Right ventricle myocardium inferior (tissue), 1 donor: ENCODE data around the gene ANKRD13B. TPM values are rescaled to one million over a fixed set of nuclear protein-coding genes. Genes with fewer than 3 reads are reported as not detected.

Experiments used
- ATAC-seq: fragments of 200-7000 bp; cut with Tn5 transposase; one replicate; pipeline ENCODE4 v1.9.1; 2020; ENCODE audit warnings: mild to moderate bottlenecking, moderate library complexity
- DNase-seq: peaks from one replicate; pipeline ENCODE4 v3.0.0; 2021; ENCODE audit errors: missing footprints
- intact Hi-C: fragments of 100-400 bp; cut with DNase I; formaldehyde crosslinking; loops from one replicate; pipeline ENCODE4 v1.11.0; 2022
- total RNA-seq: library from RNA; stranded (reverse); fragmentation: NEBNext Ultra II Directional; extraction: Animal tissue kit (Norgen Biotek cat#: 25700); gene quantifications from one replicate; pipeline ENCODE4 v1.2.1, GENCODE V29; 2021
- donor health status: DM: no; HTN: yes; CAD: no; lungs with severe emphysema.

ANKRD13B gene
- total RNA-seq, 1 donor from 2014 or later: 9.2 TPM

DNA sequence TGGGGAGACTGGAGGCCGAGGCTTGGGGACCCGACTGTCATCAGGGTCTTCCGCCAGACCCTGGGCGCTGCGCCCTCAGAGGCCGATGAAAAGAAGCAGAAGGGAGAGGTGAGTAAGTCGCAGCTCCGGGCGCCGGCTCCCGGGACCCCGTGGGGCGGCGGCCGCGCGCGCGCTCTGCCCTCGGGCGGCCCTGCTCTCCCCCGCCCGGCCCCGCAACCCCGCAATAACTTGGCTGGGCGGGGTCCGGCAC lies 25.7 kb upstream of the ANKRD13B start:
- ATAC-seq: no peak
- no peak for DNase-seq
- intact Hi-C loops: loop anchor here (10.0 kb wide), 1 partner anchor 272 kb away; the partner anchor contains the start of gene NUFIP2

GRCh38 chr17:29567554-29568330 lies 25.2 kb upstream of the ANKRD13B start:
- DNase-seq: peak; percentile 88
- peak; percentile 48 for ATAC-seq
- intact Hi-C loops: loop anchor here (10.0 kb wide), 1 partner anchor 273 kb away; the partner anchor contains the start of gene NUFIP2

GRCh38 chr17:29568331-29569244 lies 24.3 kb upstream of the ANKRD13B start, which contains the start of gene TP53I13:
Gene TP53I13, plus strand, starts transcription at chr17:29568701. Its CDS starts 58 bp downstream, at chr17:29568759.
- ATAC-seq (peak; percentile 71), DNase-seq (peak; percentile 94)
- intact Hi-C loops: loop anchor here (10.0 kb wide), 1 partner anchor 274 kb away; the partner anchor contains the start of gene NUFIP2

DNA sequence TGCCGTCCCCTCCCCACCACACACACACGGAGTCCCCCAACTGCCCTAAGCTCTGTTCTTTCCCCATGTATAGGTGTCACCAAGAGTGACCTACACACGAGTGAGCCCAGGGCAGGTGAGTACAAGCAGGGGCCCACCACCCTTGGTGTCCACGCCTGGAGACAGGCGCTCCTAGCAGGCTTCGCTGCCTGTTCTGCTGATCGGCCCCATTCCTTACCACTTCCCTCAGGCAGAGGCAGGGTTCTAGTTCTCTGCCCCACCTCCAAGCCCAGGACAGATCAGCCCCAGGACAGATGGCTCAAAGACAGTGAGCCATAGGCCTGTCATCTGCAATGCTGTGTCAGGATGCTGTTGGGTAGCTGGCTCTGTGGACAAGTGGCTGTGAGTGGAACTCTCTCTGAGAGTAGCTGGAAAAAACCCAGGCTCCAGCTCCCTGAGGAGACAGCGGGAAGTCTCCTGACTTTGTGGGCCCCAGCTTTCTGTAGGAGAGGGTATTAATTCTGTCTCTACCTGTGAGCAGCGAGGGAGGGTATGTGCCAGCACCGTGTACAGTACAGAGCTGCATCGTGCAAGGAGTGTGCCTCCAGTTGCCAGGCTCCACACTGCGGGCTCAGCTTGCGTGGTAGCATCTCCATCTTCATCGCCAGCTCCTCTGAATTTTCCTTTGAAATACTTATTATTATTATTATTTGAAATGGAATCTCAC lies 23.5 kb upstream of the ANKRD13B start:
- intact Hi-C loops: loop anchor here (10.0 kb wide), 1 partner anchor 275 kb away; the partner anchor contains the start of gene NUFIP2
- DNase-seq (no peak), ATAC-seq (no peak)

GRCh38 chr17:29570521-29570920 lies 22.4 kb upstream of the ANKRD13B start:
- no peak for DNase-seq
- intact Hi-C loops: no loop called here
- no peak for ATAC-seq

- DNase-seq (no peak), ATAC-seq (no peak)
- intact Hi-C loops: no loop called here
These were observed 21.4 kb upstream of the ANKRD13B start for GRCh38 chr17:29571486-29571882.

DNA sequence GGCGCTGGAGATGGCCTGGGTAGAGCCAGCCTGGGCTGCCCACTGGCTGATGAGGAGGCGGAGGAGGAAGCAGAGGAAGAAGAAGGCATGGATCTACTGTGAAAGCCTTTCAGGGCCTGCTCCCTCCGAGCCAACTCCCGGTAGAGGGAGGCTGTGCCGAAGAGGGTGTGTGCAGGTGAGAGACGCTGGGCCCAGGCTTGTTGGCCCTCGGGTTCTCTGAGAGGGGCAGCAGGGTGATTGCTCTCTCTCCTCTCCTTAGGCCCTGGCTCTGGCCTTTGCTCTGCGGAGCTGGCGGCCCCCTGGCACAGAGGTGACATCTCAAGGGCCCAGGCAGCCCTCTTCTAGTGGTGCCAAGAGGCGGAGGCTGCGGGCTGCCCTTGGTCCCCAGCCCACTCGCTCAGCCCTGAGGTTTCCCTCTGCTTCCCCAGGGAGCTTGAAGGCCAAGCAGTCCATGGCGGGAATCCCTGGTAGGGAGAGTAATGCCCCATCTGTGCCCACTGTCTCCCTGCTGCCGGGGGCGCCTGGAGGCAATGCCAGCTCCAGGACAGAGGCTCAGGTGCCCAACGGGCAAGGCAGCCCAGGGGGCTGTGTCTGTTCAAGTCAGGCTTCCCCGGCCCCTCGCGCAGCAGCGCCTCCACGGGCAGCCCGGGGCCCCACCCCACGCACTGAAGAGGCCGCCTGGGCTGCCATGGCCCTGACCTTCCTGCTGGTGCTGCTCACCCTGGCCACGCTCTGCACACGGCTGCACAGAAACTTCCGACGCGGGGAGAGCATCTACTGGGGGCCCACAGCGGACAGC lies 20.9 kb upstream of the ANKRD13B start:
- ATAC-seq (peak; percentile 20), DNase-seq (no peak)
- intact Hi-C loops: no loop called here

GRCh38 chr17:29572691-29573557 lies 20.0 kb upstream of the ANKRD13B start:
- intact Hi-C loops: no loop called here
- ATAC-seq (peak; percentile 59), DNase-seq (peak; percentile 85)

DNA sequence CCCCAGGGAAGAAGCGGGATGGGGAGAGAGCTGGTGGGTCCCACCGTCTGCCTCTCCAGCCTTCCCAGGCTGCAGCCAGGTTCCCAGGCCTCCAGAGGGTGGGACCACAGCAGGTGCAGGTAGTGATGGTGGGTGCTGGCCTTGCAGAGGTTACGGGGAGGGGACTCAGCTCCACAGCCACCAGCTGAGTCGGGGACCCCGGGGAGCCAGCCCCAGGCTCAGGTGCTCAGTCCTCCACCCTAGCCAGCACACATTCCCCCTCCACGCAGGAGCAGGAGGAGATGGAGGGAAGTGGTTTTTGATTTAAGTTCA lies 19.4 kb upstream of the ANKRD13B start:
- DNase-seq: no peak
- ATAC-seq: no peak
- intact Hi-C loops: no loop called here

GRCh38 chr17:29573871-29574731 lies 18.8 kb upstream of the ANKRD13B start:
- ATAC-seq (no peak), DNase-seq (peak; percentile 41)
- intact Hi-C loops: no loop called here

GRCh38 chr17:29574732-29575510 lies 18.0 kb upstream of the ANKRD13B start:
- DNase-seq (peak; percentile 47), ATAC-seq (no peak)
- intact Hi-C loops: no loop called here

- DNase-seq: peak; percentile 62
- intact Hi-C loops: no loop called here
- ATAC-seq: no peak
These were observed 17.3 kb upstream of the ANKRD13B start for GRCh38 chr17:29575511-29576213.

GRCh38 chr17:29576214-29577000 lies 16.5 kb upstream of the ANKRD13B start:
- DNase-seq (peak; percentile 26), ATAC-seq (no peak)
- intact Hi-C loops: no loop called here

- DNase-seq: no peak
- intact Hi-C loops: no loop called here
- no peak for ATAC-seq
These were observed 15.9 kb upstream of the ANKRD13B start for GRCh38 chr17:29577001-29577370.
